Transverse colon (tissue), 4 donors: ENCODE results near the gene CDK11B. TPM values are rescaled to one million over a fixed set of nuclear protein-coding genes. Genes with fewer than 3 reads are reported as not detected.
A peak's percentile ranks its signal among the peaks of the same experiment; 100 is the strongest.

Experiments
- DNase-seq: peaks from one replicate; pipeline ENCODE4 v3.0.0-alpha.2; 2019
- H3K27ac ChIP-seq, 4 donors: fragments of 200-600 bp; sonication (generic); 2 replicates each; pipeline ENCODE4 v1.5.1; 2016 to 2018; ENCODE audit warnings: inconsistent platforms in 4 of 4
- H3K27me3 ChIP-seq: fragments of 200-600 bp; sonication (generic); 2 replicates; pipeline ENCODE4 v1.5.1; 2017; ENCODE audit warnings: inconsistent platforms
- H3K36me3 ChIP-seq, 4 donors: fragments of 200-600 bp; sonication (generic); 2 replicates each; pipeline ENCODE4 v1.5.1; 2017 to 2019; ENCODE audit warnings: inconsistent platforms in 4 of 4
- H3K4me1 ChIP-seq, 4 donors: fragments of 200-600 bp; sonication (generic); 2 replicates each; pipeline ENCODE4 v1.5.1; 2017 to 2020; ENCODE audit warnings: inconsistent platforms in 4 of 4
- H3K4me3 ChIP-seq, 4 donors: fragments of 200-600 bp; sonication (generic); 1 replicate in 1 of 4; 2 replicates in 3 of 4; pipeline versions ENCODE4 v1.5.1 to v1.6.1; 2017 to 2019; ENCODE audit warnings: inconsistent platforms in 4 of 4
- H3K9me3 ChIP-seq, 2 donors: fragments of 200-600 bp; sonication (generic); 2 replicates each; pipeline ENCODE4 v1.5.1; 2017 to 2019; ENCODE audit warnings: inconsistent platforms in 2 of 2
- CTCF ChIP-seq, 5 experiments: fragments of 200-600 bp in 3 of 5; fragments of 450-650 bp in 2 of 5; sonication (generic) in 3 of 5; IDR thresholded peaks; 1 replicate in 2 of 5; 2 replicates in 3 of 5; pipeline ENCODE4 v1.5.1; 2016 to 2017; ENCODE audit warnings: antibody characterized with exemption in 5 of 5, inconsistent platforms in 3 of 5, mild to moderate bottlenecking in 2 of 5, moderate library complexity in 1 of 5
- EP300 ChIP-seq: sonication (generic); formaldehyde crosslinking; IDR thresholded peaks from one replicate; pipeline ENCODE4 v1.6.1; 2017; ENCODE audit warnings: antibody characterized with exemption, low read depth
- POLR2A ChIP-seq: fragments of 450-650 bp; IDR thresholded peaks from one replicate; pipeline ENCODE4 v1.6.1; 2016; ENCODE audit warnings: antibody characterized with exemption, mild to moderate bottlenecking, moderate library complexity
- POLR2AphosphoS5 ChIP-seq, 3 donors: sonication (generic); formaldehyde crosslinking; IDR thresholded peaks; one replicate each; pipeline ENCODE4 v1.6.1; 2016; ENCODE audit warnings: antibody characterized with exemption in 3 of 3
- WGBS, 2 donors: methylation state at CpG; one replicate each; pipeline ENCODE4 v1.1.5; 2018; ENCODE audit warnings: low coverage in 1 of 2; 5-methylcytosine and 5-hydroxymethylcytosine counted together
- in situ Hi-C, 4 donors: fragments of 200-750 bp; cut with MboI; loops; one replicate each; pipeline versions ENCODE4 v1.15.0 to v1.15.1; 2017; ENCODE audit warnings: low sequenced_read_pairs in 3 of 4, low pct_ligation_motif_present in 1 of 4, low pct_unique_long_range_greater_than_20kb in 1 of 4
- intact Hi-C: fragments of 100-400 bp; cut with DNase I; formaldehyde crosslinking; loops from one replicate; pipeline ENCODE4 v1.15.1; 2023; ENCODE audit warnings: low total_unique reads
- total RNA-seq, 4 donors: library from RNA; depleted of rRNA; stranded (reverse); fragments of >200 nt; gene quantifications; one replicate each; pipeline ENCODE4 v1.1.0, GENCODE V29; 2016

Gene CDK11B
- total RNA-seq, 4 donors from 2014 or later, result 28.4 to 183 (median 60.5) TPM

DNA sequence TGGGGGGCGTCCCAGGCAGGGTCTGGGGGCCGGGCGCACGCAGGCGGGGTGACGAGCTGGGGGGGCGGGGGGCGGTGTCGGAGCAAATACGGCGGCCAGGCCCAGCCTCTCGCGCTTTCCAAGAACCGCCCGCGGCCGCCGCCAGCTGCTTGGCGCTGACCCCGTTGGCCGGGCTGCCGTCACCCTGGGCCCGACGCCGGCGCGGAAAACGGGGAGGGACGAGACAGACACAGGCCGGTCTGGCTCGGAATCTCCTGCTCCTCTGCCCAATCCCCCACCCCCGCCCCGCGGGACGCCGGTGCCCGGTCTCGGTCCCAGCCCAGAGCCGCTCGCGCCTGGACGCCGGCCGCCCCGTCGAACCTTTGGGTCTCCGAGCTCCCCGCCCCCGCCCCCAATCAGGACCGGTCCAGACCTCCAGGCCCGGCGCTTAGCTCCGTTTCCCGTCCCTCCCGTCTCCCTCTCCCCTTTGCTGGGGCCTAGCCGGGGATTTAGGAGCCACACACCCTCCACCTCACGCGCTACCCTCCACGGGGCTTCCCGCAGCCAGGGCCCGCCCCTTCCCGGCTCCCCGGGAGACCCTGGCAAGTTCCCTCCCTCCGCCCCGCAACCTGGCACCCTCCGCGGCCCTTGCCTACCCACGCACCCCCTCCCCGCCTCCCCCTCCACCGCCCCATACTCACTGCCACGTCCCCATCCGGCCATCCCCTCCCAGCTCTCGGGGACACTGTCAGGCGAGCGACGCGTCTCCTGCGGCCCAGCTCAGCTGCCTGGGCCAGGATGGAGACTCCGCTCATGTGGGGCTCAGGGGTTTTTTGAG is 27.6 kb downstream of the CDK11B start:
- Histone ChIP-seq H3K27ac (peak overlapping the region; percentile 76 to 85 (median 83)), H3K36me3 (no peaks in the 10 kb centered on the region), H3K4me3 (peak overlapping the region; percentile 5 to 42 (median 21)), H3K27me3 (peaks cover 29% of the 10 kb centered on the region), H3K4me1 (peaks cover 6 to 29% (median 27%) of the 10 kb centered on the region in 4 donors), H3K9me3 (no peaks in the 10 kb centered on the region)
- intact Hi-C loops, result no loop called here
- WGBS, 2 donors, result 14% methylated on average over 22 of the region's 79 CpGs; no CpG with 5 or more reads in 1 of the 2 donors
- in situ Hi-C loops, result no loop called here
- TF ChIP-seq POLR2AphosphoS5 (IDR thresholded peaks at IDR 0.05) (peak in 1 of 3 donors; percentile 30), POLR2A (no peak), CTCF (IDR thresholded peaks at IDR 0.05) (no peak)
- DNase-seq, result peak; percentile 60

- Histone ChIP-seq H3K4me3 (peak overlapping the region; percentile 5 to 42 (median 21)), H3K9me3 (no peaks in the 10 kb centered on the region), H3K4me1 (peaks cover 6 to 29% (median 27%) of the 10 kb centered on the region in 4 donors), H3K27ac (peak overlapping the region; percentile 76 to 85 (median 83)), H3K27me3 (peaks cover 29% of the 10 kb centered on the region), H3K36me3 (no peaks in the 10 kb centered on the region)
- intact Hi-C loops, result no loop called here
- in situ Hi-C loops, result no loop called here
- WGBS, 2 donors, result 14% methylated on average over 35 of the region's 81 CpGs; no CpG with 5 or more reads in 1 of the 2 donors
- peak; percentile 58 to 71 (median 68) for TF ChIP-seq POLR2AphosphoS5 (IDR thresholded peaks at IDR 0.05)
- peak; percentile 27 for TF ChIP-seq POLR2A
- no peak for TF ChIP-seq EP300
- no peak for TF ChIP-seq CTCF (IDR thresholded peaks at IDR 0.05)
- peak; percentile 86 for DNase-seq
These were observed 28.4 kb downstream of the CDK11B start for GRCh38 chr1:1630191-1630964.

GRCh38 chr1:1629430-1630190 is 29.2 kb downstream of the CDK11B start:
- intact Hi-C loops, result no loop called here
- in situ Hi-C loops, result no loop called here
- Histone ChIP-seq H3K4me3 (peak overlapping the region in 2 of 4 donors; percentile 25 to 42), H3K36me3 (no peaks in the 10 kb centered on the region), H3K9me3 (no peaks in the 10 kb centered on the region), H3K27ac (peak overlapping the region; percentile 63 to 85 (median 80)), H3K4me1 (peaks cover 6 to 29% (median 27%) of the 10 kb centered on the region in 4 donors), H3K27me3 (peaks cover 29% of the 10 kb centered on the region)
- TF ChIP-seq EP300, result no peak
- no peak for TF ChIP-seq POLR2A
- TF ChIP-seq POLR2AphosphoS5 (IDR thresholded peaks at IDR 0.05), result no peak
- TF ChIP-seq CTCF (IDR thresholded peaks at IDR 0.05), result no peak
- WGBS, 2 donors, result 64% methylated on average over 39 of the region's 48 CpGs; no CpG with 5 or more reads in 1 of the 2 donors
- DNase-seq, result peak; percentile 59
